Stimulated activated CD4-positive, alpha-beta T cell treated with anti-CD3 and anti-CD28 coated beads, Interleukin-12 subunit alpha, Interleukin-12 subunit beta, amount 100 ng/mL, for 4 hours (primary cell): ENCODE results near the gene ZNF692.
"Not testable (repeated sequence)": the region's sequence is repeated elsewhere in the genome, so short reads cannot be mapped to it uniquely, and the experiment has no call there.

Experiments used
- DNase-seq: peaks from one replicate; pipeline ENCODE4 v3.0.0-alpha.2; 2020

Gene ZNF692

DNA sequence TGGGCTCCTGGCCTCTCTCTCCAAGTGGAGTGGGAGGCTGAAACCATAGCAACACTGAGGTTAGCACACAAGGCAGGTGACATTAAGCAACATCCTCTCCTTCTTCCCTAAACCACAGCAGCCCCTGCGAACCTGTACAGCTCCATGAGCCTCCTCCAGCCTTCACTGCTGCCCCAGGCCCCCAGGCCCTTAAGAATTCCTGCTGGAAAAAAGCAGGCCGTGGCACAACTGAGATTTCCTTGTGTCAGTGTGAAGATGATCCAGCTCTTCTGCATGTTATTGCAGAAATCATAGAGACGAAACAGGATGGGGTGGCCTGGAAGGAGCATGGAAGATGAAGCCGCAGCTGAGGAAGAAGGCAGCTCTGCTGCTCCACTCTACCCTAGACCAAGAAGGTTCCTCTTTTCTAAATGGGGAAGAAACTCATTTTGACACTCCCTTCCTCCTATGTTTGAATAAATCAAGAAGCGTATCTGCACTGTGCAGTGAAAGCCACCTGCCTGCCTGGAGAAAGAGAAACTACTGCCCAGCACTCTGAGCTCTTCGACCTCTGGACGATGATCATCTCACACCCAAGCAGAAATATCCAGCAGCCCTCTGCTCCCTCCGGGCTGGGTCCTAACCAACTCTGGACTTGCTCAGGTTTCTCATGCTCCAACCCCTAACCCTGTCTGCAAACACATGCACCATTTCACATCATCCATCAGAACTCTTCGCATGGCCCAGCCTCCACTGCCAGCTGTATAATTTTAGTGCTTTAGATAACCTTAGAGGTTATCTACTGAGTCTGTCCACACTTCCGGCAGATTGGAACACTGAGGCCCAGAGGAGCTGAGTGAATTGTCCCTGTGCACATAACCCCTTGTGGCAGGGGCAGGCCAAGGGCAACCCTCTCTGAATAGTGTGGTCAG, 53.9 kb downstream of the ZNF692 start:
- no peak for DNase-seq

DNA sequence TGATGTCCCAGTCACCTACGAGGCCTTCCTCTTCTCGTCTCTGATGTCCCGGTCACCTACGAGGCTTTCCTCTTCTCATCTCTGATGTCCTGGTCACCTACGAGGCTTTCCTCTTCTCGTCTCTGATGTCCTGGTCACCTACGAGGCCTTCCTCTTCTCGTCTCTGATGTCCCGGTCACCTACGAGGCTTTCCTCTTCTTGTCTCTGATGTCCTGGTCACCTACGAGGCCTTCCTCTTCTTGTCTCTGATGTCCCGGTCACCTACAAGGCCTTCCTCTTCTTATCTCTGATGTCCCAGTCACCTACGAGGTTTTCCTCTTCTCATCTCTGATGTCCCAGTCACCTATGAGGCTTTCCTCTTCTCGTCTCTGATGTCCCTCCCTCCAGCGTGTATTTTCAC, 55.4 kb downstream of the ZNF692 start:
- not testable (repeated sequence) for DNase-seq

DNA sequence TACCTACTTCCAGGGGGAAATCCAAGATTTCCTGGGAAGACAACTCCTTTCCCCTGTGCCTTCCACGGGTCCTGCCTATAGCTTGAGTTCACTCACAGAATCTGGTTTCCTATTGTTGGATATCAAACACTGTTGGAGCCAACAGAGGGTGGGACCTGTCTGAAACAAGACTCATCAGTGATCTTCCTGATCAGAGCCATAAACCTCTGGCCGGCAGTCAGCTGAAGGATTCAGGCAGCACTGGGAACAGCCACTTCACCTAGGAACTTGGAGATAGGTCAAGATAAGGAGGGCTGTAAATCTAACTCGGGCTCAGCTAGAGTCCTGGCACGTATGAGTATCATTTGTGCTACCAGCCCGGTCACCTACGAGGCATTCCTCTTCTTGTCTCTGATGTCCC, 56.4 kb downstream of the ZNF692 start:
- no peak for DNase-seq

GRCh38 chr1:248800459-248800858, 58.4 kb downstream of the ZNF692 start:
- DNase-seq: no peak
